Liver (tissue), 3 donors: ENCODE results near the gene RAI1.

Experiments
- EGR1 ChIP-seq, 2 donors: IDR thresholded peaks; 2 replicates each; pipeline ENCODE4 v1.6.1; 2016 to 2018; ENCODE audit warnings: antibody characterized with exemption in 2 of 2, low read depth in 2 of 2
- GABPA ChIP-seq, 2 donors: IDR thresholded peaks in 1 of 2; conservative IDR thresholded peaks in 1 of 2; 2 replicates each; pipeline ENCODE4 v1.6.1; 2016; ENCODE audit warnings: antibody characterized with exemption in 2 of 2, mild to moderate bottlenecking in 1 of 2, moderate library complexity in 1 of 2
- HNF4A ChIP-seq, 2 donors: conservative IDR thresholded peaks; 2 replicates each; pipeline ENCODE4 v1.6.1; 2016; ENCODE audit warnings: antibody characterized with exemption in 2 of 2, mild to moderate bottlenecking in 2 of 2
- JUND ChIP-seq, 2 donors: IDR thresholded peaks; 2 replicates each; pipeline ENCODE4 v1.6.1; 2016; ENCODE audit warnings: antibody characterized with exemption in 2 of 2
- NR2F2 ChIP-seq: IDR thresholded peaks from 2 replicates; pipeline ENCODE4 v1.6.1; 2016; ENCODE audit warnings: antibody characterized with exemption
- RXRA ChIP-seq, 2 donors: IDR thresholded peaks; 2 replicates each; pipeline ENCODE4 v1.6.1; 2017 to 2018; ENCODE audit warnings: antibody characterized with exemption in 2 of 2, mild to moderate bottlenecking in 1 of 2
- SP1 ChIP-seq: IDR thresholded peaks from 2 replicates; pipeline ENCODE4 v1.6.1; 2018; ENCODE audit warnings: antibody characterized with exemption, mild to moderate bottlenecking
- TAF1 ChIP-seq: conservative IDR thresholded peaks from 2 replicates; pipeline ENCODE4 v1.6.1; 2016; ENCODE audit warnings: antibody characterized with exemption, mild to moderate bottlenecking
- YY1 ChIP-seq: IDR thresholded peaks from 2 replicates; pipeline ENCODE4 v1.6.1; 2016; ENCODE audit warnings: antibody characterized with exemption, mild to moderate bottlenecking
- TF ChIP-seq, protein P1 (sequence below): fragments of 150-350 bp; IDR thresholded peaks from 2 replicates; pipeline ENCODE4 v1.5.1; 2017; ENCODE audit warnings: improper control_type of control experiment, low read depth, low read length; ENCODE audit not compliant: missing input control
- TF ChIP-seq, protein P2 (sequence below): IDR thresholded peaks from 2 replicates; pipeline ENCODE4 v1.6.1; 2016; ENCODE audit warnings: antibody characterized with exemption
- TF ChIP-seq, protein P3 (sequence below): IDR thresholded peaks from 2 replicates; pipeline ENCODE4 v1.6.1; 2016; ENCODE audit warnings: antibody characterized with exemption, mild to moderate bottlenecking
- TF ChIP-seq, protein P4 (sequence below): IDR thresholded peaks from 2 replicates; pipeline ENCODE4 v1.6.1; 2016; ENCODE audit warnings: antibody characterized with exemption
- donor health status: healthy.
- donor health status: healthy.

DNA sequence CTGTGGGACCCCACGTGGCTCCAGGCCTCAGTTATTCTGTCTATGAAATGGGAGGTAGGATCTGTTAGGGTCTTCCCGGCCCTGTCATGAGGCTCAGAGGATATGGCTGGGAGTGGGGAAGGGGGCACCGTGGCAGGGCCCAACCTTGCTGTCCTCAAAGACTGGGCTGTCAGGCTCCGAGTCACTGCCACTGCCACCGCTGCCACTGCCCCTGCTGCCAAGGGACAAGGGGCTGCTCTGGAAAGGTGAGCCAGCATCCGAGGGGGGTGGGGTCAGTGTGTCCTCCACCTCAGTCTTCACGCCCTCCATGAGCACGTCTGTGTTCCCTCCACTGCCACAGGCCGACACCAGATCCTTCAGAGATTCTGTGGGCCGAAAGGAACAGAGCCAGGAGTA, 136.3 kb downstream of the RAI1 start:
- TF ChIP-seq, protein P1, sequence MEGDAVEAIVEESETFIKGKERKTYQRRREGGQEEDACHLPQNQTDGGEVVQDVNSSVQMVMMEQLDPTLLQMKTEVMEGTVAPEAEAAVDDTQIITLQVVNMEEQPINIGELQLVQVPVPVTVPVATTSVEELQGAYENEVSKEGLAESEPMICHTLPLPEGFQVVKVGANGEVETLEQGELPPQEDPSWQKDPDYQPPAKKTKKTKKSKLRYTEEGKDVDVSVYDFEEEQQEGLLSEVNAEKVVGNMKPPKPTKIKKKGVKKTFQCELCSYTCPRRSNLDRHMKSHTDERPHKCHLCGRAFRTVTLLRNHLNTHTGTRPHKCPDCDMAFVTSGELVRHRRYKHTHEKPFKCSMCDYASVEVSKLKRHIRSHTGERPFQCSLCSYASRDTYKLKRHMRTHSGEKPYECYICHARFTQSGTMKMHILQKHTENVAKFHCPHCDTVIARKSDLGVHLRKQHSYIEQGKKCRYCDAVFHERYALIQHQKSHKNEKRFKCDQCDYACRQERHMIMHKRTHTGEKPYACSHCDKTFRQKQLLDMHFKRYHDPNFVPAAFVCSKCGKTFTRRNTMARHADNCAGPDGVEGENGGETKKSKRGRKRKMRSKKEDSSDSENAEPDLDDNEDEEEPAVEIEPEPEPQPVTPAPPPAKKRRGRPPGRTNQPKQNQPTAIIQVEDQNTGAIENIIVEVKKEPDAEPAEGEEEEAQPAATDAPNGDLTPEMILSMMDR: no peak
- TF ChIP-seq TAF1 (no peak), GABPA (IDR thresholded peaks at IDR 0.05 in 1 of 2, conservative IDR thresholded peaks at IDR 0.05 in 1 of 2) (no peak), SP1 (no peak), RXRA (IDR thresholded peaks at IDR 0.05) (no peak), JUND (IDR thresholded peaks at IDR 0.05) (no peak), NR2F2 (no peak), EGR1 (IDR thresholded peaks at IDR 0.05; ENCODE audit: low read depth in 2 of 2) (no peak), HNF4A (conservative IDR thresholded peaks at IDR 0.05) (no peak), YY1 (no peak)
- TF ChIP-seq, protein P2, sequence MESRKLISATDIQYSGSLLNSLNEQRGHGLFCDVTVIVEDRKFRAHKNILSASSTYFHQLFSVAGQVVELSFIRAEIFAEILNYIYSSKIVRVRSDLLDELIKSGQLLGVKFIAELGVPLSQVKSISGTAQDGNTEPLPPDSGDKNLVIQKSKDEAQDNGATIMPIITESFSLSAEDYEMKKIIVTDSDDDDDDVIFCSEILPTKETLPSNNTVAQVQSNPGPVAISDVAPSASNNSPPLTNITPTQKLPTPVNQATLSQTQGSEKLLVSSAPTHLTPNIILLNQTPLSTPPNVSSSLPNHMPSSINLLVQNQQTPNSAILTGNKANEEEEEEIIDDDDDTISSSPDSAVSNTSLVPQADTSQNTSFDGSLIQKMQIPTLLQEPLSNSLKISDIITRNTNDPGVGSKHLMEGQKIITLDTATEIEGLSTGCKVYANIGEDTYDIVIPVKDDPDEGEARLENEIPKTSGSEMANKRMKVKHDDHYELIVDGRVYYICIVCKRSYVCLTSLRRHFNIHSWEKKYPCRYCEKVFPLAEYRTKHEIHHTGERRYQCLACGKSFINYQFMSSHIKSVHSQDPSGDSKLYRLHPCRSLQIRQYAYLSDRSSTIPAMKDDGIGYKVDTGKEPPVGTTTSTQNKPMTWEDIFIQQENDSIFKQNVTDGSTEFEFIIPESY: no peak
- TF ChIP-seq, protein P3, sequence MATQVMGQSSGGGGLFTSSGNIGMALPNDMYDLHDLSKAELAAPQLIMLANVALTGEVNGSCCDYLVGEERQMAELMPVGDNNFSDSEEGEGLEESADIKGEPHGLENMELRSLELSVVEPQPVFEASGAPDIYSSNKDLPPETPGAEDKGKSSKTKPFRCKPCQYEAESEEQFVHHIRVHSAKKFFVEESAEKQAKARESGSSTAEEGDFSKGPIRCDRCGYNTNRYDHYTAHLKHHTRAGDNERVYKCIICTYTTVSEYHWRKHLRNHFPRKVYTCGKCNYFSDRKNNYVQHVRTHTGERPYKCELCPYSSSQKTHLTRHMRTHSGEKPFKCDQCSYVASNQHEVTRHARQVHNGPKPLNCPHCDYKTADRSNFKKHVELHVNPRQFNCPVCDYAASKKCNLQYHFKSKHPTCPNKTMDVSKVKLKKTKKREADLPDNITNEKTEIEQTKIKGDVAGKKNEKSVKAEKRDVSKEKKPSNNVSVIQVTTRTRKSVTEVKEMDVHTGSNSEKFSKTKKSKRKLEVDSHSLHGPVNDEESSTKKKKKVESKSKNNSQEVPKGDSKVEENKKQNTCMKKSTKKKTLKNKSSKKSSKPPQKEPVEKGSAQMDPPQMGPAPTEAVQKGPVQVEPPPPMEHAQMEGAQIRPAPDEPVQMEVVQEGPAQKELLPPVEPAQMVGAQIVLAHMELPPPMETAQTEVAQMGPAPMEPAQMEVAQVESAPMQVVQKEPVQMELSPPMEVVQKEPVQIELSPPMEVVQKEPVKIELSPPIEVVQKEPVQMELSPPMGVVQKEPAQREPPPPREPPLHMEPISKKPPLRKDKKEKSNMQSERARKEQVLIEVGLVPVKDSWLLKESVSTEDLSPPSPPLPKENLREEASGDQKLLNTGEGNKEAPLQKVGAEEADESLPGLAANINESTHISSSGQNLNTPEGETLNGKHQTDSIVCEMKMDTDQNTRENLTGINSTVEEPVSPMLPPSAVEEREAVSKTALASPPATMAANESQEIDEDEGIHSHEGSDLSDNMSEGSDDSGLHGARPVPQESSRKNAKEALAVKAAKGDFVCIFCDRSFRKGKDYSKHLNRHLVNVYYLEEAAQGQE: no peak
- TF ChIP-seq, protein P4, sequence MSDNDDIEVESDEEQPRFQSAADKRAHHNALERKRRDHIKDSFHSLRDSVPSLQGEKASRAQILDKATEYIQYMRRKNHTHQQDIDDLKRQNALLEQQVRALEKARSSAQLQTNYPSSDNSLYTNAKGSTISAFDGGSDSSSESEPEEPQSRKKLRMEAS: no peak
